Posterior vena cava (tissue), 2 donors: Measurements from ENCODE around the gene ABHD12. TPM values are rescaled to one million over a fixed set of nuclear protein-coding genes. Genes with fewer than 3 reads are reported as not detected.
"Not testable (repeated sequence)": the region's sequence is repeated elsewhere in the genome, so short reads cannot be mapped to it uniquely, and the experiment has no call there.

Source experiments
- DNase-seq: peaks from one replicate; pipeline ENCODE4 v3.0.0-alpha.2; 2020; ENCODE audit warnings: low spot score
- intact Hi-C, 2 donors: fragments of 100-400 bp; cut with DNase I; formaldehyde crosslinking; loops; one replicate each; pipeline versions ENCODE4 v1.14.1 to v1.14.2; 2022 to 2023
- long read RNA-seq, 2 donors: library from polyadenylated mRNA; unstranded; transcript quantifications; one replicate each; pipeline ENCODE4 v2.0.0, GENCODE V29; 2020 to 2021
- total RNA-seq, 2 donors: library from RNA; stranded (reverse); fragmentation: NEBNext Ultra II Directional; extraction: Animal tissue kit (Norgen Biotek cat#: 25700); gene quantifications; one replicate each; pipeline ENCODE4 v1.2.1, GENCODE V29; 2021
- donor health status: DM: yes; HTN: yes; CAD: no.
- donor health status: DM: yes; HTN: yes; CAD: no.

ABHD12 gene
- total RNA-seq, result 10 to 100 TPM; 29.3 to 32.7 TPM
- long read RNA-seq, donor 1, transcript ABHD12-201 (13 exons, 2,117 nt), result major isoform, 31 of 44 reads
- long read RNA-seq, donor 1, partial matches to known transcripts, result 3 of 44 reads
- long read RNA-seq, donor 1, other reads (novel, unspliced or antisense), result 7 of 44 reads
- long read RNA-seq, donor 2, partial matches to known transcripts, result 3 of 14 reads
- long read RNA-seq, donor 2, other reads (novel, unspliced or antisense), result 7 of 14 reads

DNA sequence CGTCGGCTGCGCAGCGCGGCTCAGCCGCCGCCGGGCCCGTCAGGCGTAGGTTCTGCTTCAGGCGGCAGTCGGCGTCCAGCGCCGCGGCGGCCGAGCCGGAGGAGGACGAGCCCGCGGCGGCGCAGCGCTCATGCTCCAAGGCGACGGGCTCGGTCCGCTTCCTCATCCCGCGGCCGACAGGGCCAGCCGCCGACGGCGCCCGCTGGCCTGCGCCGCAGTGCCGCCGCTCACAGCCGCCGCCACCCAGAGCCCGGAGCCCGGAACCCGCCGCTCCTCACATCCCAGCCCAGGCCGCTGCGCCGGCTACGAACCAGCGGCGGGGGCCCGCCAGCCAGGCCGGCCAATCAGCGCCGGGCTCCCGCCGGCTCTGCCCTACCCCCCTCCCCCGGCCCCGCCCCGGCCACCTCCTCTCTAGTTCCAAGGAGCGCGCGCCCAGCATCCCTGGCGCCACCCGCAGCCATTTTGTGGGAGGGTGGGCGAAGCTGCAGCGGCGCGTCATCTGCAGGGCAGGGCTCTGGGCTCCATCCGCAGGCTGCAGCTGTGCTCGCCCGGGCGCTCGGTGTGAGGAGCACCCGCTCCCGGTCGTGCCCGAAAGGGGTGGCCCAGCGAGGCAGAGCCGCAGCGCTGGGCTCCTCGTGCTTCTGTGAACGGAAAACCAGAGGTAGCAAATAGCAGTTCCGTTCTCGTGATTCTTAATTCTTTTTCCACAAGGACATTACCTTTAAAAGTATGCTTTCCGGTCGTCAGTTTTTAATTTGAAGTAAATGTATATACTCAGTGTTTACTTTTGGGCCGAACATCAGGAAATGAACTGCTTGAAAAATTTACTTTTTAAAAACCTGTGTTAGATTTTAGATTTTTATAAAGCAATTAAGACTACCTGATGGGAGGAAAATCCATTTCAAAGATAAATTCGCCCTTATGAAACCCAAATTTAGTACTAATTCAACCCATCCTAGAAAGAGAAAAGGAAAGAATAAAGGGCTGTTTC, at the start of gene ABHD12:
Gene ABHD12, minus strand, starts transcription at position 298 of the 991 bp plus-strand sequence. Its CDS starts 132 bp downstream, at position 166.
- intact Hi-C loops, result loop anchor here (5.0 to 10.0 kb wide), 4 partner anchors 89 to 399 kb away; partner anchors contain the start of genes APMAP (in 2 of the 2) and ACSS1 (in 1 of the 2)
- DNase-seq, result peak; percentile 99

DNA sequence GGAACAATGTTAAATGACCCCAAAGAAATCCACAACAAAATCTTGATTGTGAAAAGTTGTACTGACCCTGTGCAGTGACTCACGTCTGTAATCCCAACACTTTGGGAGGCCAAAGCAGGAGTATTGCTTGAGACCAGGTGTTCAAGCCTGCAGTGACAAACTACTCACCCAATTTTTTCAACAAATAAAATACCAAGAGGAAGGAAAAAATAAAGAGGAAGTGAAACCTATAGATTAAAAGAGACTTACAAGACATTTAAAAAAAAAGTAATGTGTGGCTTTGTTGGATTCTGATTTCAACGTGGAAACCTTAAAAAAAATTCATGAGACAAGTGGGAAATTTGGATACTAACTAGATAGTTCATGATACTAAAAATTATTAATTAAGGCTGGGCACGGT, 48.7 kb upstream of the ABHD12 start:
- intact Hi-C loops, result no loop called here
- no peak for DNase-seq

DNA sequence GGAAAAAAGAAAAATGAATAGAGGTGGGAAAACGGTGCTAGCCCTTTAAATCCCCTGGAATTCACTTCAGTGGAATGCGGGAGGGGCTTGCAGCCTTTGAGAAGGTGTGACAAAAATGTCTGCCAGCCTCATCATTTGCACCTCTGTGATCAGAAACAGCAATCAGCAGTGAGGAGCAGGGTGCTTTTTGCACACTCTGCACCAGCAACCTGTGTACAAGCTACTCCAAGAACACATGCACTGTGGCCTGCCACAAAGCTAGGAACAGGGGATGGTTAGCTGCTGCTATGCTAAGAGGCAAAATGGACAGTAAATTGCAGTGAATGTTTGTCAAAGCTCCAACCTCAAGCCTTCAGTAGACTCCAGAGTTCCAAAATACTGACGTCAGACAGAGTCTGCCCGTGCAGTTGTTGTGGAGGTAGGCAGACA, 46.5 kb upstream of the ABHD12 start:
- intact Hi-C loops, result no loop called here
- DNase-seq, result no peak

DNA sequence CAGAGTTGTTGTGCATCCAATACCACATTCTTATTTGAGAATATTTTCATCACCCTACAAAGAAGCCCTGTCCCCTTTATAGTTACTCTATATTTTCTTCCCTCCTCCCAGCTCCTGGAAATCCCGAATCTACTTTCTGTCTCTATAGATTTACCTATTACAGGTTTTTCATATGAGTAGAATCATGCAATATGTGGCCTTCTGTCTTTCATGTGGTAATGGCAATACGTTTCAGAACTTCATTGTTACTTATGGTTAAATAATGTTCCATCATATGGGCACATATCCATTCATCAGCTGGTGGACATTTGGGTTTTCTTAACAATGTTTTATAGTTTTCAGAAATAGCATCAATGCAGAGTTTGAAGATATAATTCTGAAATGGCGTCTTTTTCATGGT, 33.9 kb upstream of the ABHD12 start:
- DNase-seq, result no peak
- intact Hi-C loops, result no loop called here

DNA sequence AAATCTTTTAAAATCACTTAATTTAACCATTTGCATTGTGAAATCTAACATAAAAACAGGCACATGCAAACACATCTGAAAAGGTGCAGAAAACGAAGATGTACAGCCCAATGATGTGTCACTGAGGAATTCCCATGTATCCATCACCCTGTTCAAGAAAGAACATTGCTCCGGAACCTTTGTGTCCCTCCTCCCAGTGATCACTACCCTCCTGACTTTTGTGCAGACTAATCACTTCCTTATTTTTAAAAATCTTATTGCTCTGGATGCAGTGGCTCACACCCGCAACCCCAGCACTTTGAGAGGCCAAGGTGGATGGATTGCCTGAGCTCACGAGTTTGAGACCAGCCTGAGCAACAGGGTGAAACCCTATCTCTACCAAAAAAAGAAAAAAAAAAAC, 31.4 kb upstream of the ABHD12 start:
- intact Hi-C loops, result no loop called here
- no peak for DNase-seq

DNA sequence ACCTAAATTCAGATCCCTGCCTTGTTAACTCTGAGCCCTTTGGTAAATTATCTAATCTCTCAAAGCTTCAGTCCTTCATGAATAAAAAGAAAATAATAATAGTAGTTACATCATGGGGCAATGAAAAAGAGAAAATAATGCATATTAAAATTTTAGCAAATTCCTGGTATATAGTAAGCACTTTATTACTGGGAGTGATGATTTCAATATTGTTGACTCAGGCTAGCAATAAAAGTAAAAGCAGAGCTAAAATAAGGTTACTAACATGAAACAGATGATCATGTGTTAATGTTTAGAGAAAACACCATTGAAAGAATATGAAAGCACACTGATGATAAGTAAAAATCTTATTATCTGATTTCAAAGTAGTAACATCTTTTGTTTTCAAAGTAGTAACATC, 30.5 kb upstream of the ABHD12 start:
- intact Hi-C loops, result no loop called here
- no peak for DNase-seq

DNA sequence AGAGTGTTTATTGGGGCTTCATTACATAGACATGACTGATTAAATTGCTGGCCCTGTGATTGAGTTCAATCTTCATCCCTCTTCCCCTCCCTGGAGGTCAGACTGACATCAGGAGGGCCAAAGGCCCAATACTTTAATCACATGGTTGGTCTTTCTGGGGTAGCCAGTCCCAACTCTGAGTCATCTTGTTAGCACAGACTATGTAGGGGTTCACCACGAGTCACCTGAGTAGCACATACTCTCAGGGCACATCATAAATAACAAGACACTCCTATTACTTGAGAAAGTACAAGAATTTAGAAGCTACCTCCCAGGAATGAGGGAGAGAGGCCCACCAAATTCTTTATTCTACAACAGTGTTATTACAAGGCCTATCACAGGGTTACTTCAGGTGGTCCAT, 28.1 kb upstream of the ABHD12 start:
- DNase-seq, result no peak
- intact Hi-C loops, result loop anchor here in 1 of 2 donors (10.0 kb wide), 1 partner anchor 334 kb away; the partner anchor contains the start of gene VSX1

DNA sequence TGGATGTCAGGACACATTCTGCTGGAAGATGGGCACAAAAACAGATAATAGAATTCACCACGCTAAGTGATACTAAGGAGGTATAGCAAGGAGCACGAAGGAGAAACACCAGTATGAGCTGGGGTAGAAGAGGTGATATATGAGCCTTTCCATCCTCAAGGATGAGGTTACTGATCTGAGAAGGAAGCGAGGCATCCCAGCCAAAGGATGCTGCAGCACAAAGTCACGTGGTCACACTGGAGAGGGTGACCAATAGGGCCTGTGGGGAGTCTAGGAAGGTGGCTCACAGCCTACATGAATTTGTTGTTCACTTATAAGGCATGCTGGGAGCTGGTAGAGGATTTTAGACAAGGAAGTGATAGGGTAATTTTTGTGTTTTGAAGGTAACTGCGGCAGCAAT, 18.3 kb upstream of the ABHD12 start:
- DNase-seq, result no peak
- intact Hi-C loops, result no loop called here

DNA sequence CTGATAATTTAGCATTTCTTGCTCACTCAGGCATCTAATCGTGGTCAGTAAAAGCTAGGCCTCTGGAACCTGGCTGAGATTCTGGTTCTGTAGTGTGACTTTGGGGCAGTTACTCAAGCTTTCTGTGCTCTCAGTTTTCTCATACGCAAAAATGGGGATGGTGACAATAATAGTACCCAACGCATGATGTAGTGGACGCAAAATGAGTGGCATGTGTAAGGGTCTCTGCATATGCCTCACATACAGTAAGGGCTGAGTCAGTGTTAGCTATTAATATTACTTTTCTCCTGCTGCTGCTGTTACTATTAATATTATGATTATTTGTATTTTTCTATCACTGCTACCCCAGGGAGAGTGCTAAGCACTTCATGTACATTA, 17.5 kb upstream of the ABHD12 start:
- DNase-seq, result no peak
- intact Hi-C loops, result no loop called here

DNA sequence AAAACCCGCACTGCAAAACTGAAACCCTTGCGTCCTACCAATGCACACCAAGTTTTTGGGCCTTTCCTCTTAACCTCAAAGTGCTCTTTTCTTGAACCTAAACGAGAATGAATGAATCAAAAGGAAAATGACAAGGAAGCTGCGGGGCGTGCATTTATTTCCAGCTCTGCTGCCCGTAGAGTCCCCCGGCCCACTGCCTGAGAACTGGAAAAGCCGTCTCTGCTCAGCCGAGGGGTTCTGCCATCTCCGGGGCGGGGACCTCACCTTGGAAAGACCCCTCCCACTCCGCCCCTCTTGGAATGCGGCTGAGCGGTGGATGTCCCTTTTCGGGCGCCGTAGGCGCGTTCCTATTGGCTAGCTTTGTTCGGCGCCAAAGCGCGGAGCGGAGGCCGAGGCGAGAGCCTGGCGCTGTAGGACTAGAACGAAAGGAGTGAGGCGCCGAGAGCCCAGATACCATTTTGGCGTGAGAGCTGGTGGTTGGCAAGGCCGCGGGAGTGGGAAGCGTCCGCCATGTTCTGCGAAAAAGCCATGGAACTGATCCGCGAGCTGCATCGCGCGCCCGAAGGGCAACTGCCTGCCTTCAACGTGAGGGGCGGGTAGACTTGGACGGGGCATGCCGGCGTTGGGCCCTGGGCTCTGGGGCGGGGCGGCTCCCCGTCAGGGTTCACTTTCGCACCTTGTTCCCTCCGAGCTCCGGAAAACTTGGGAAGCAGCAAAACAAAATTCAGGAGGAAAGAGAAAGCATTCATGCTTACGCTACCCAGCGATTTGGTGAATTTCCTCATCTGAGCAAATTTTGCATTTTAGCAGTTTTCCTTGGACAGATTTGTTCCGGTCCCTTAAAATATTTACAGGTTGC, 16.9 kb upstream of the ABHD12 start, which contains the start of gene GINS1:
Gene GINS1, plus strand, starts transcription at position 363 of the 859 bp plus-strand sequence. Its CDS starts 148 bp downstream, at position 511.
- intact Hi-C loops, result no loop called here
- DNase-seq, result peak; percentile 93

DNA sequence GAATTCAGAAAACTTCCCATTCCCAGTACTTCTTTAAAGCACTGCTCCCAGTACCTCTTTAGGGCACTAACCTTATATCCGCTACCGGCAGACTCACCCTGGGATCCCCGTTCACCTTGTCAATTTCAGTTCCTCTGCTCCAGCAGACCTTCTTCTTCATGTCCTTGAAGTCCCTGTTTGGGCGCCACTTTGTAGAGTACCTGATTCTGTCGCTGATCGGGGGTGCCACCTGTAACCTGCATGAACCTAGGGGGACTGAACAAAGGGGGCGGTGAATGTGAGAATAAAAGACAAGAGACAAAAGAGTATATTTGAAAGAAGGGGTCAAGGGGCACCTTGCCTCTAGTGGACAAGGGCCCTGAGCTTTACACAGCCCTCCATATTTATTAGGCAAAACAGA, 11.9 kb upstream of the ABHD12 start:
- intact Hi-C loops, result no loop called here
- no peak for DNase-seq

DNA sequence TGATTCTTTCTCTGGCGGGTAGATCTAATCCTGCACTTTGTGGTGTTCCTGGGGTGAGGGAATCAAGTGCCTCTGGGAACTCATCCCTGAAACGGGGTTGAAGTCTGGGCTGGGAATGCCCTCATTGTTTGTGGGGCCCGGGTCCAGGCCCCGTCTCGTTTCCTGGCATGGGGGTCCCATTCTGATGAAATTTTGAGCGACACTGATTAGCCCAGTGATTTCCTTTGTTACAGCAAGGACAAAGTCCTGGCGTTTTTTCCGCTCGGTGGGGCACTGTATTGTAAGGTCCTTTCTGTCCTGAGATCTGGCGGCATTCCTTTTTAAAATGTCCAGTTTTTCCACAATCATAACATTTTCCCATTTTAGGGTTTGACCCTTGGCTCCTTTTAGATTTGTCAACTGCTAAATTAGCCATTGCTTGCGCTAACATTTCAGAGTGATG, 9.7 kb upstream of the ABHD12 start:
- intact Hi-C loops, DNase-seq: not testable (repeated sequence)

DNA sequence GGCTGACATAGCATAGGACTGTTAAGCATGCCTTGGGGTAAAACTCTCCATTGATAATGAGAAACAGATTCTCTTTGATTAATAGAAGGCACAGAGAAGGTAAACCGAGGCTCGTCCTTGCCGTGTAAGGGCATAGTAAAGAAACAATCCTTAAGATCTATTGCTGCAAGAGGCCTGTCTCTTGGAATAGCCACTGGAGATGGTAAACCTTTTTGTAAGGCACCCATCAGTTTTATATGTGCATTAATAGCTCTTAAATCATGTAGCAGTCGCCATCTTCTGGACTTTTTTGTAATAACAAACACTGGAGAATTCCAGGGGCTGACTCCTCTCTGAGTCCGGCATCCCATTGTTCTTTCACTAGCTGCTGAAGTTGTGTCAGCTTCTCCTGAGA, 8.4 kb upstream of the ABHD12 start:
- DNase-seq, result no peak
- intact Hi-C loops, result loop anchor here (10.0 kb wide), 2 partner anchors 344 to 404 kb away; partner anchors contain the start of genes ACSS1 (in 1 of the 2) and APMAP (in 1 of the 2)

DNA sequence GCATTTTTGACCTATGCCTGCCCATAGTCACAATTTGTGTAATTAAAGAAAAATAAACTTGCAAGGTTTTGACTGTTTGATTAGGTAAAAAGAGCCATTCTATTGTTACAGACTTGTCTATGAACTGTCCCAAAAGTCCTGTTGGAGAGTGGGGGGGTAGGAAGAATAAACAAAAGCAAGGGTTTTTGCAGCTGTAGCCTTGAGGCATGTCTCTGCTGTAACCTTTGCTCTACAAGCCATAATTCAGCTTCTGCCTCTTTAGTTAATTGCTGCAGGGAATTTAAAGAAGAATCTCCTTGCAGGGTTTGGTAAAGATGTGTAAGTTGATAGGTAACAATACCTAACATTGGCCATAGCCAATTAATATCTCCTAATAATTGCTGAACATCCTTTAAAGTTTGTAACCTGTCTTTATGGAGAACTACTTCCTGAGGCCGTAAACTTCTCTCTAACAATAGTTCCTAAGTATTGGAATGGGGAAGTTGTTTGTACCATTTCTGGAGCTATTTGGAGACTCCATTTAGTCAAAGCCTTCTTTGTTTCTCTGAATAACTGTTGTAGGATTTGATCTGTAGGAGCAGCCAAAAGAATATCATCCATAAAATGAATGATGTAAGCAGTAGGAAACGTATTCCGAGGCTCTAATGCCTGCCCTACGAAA, 7.9 kb upstream of the ABHD12 start:
- intact Hi-C loops, result loop anchor here (10.0 kb wide), 2 partner anchors 344 to 404 kb away; partner anchors contain the start of genes ACSS1 (in 1 of the 2) and APMAP (in 1 of the 2)
- no peak for DNase-seq

DNA sequence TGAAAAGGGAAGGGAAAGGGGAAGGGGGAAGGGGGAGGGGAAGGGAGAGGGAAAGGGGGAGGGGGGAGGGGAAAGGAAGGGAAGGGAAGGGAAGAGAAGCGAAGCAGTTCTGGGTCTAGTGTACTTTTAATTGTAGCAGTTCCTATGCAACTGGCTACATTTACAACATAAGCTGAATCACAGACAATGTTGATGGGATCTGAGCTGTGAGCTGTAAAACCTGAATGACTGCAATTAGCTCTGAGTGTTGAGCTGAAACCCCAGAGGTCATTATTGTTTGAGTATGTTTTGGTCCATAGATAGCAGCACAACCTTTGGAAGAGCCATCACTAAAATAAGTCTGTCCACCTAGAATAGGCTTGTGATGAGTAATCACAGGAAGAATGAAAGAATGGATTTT, 7.2 kb upstream of the ABHD12 start:
- intact Hi-C loops, result loop anchor here (10.0 kb wide), 2 partner anchors 343 to 403 kb away; partner anchors contain the start of genes ACSS1 (in 1 of the 2) and APMAP (in 1 of the 2)
- DNase-seq, result no peak

DNA sequence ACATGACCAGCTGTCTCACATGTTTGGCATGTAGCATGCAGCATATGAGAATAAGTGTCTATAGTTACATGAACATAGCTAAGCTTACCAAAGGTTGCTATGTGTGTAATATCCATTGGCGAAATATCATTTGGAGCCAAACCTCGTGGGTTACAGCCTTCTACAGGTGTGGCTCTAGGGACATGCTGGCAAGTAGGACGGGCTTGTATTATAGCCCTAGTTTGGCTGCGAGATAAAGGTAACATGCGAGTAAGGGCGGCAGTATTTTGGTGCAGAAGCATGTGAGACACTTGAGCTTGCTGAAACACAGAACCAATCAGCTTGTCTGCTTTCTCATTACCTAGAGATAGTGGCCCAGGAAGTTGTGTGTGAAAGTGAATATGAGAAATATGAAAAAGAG, 6.5 kb upstream of the ABHD12 start:
- intact Hi-C loops, result loop anchor here (10.0 kb wide), 2 partner anchors 342 to 402 kb away; partner anchors contain the start of genes ACSS1 (in 1 of the 2) and APMAP (in 1 of the 2)
- no peak for DNase-seq

DNA sequence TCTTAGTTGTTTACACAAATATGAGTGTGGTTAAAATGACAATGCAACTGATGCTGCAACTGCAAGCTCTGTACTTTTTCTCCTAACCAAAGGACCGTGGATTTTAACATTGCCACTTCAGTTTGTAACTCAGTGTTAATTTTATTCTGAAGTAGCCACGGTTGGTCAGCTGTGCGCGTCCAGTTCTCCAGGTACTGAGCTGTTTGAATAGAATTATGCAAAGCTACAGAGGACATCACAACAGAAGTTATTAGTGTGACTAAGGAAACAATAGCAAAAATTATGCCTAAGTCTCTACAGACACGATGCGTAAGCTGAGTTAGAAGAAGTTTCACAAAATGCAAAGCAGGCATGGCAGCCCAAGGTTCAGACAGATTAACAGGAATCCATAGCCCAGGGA, 4.4 kb upstream of the ABHD12 start:
- intact Hi-C loops, result loop anchor here (5.0 to 10.0 kb wide), 4 partner anchors 93 to 403 kb away; partner anchors contain the start of genes APMAP (in 2 of the 2) and ACSS1 (in 1 of the 2)
- DNase-seq, result no peak

DNA sequence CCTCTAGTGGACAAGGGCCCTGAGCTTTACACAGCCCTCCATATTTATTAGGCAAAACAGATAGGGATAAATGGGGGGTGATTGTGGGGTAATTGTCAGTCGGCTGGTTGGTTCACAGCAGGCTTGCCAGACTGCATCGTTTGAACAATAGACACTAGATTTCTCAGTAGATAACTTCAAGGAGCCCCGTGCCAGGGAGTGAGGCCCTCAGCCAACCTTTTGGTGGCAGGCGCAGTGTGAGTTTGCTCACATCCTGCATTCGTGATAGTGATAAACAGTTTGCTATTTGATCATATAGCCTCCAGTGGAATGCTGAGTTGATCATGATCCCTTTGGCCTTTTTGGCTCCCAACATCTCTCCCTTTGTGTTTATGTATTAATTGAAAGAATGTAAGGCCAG, 3.6 kb upstream of the ABHD12 start:
- DNase-seq, result no peak
- intact Hi-C loops, result loop anchor here (5.0 to 10.0 kb wide), 4 partner anchors 92 to 402 kb away; partner anchors contain the start of genes APMAP (in 2 of the 2) and ACSS1 (in 1 of the 2)
